MM.1S (cell line): ENCODE measurements around the gene ZNF570.

ENCODE experiments used
- CTCF ChIP-seq: fragments of 300-600 bp; sonication (generic); IDR thresholded peaks from 2 replicates; pipeline ENCODE4 v1.5.1; 2016; ENCODE audit warnings: antibody characterized with exemption, low read length, mixed read lengths
- EZH2 ChIP-seq: fragments of 300-600 bp; sonication (generic); optimal IDR thresholded peaks from 2 replicates; pipeline ENCODE3; 2017; ENCODE audit warnings: low read depth, mild to moderate bottlenecking, antibody characterized with exemption, low read length, mixed read lengths

- TF ChIP-seq CTCF (no peak), EZH2 (no peak)
Measured at GRCh38 chr19:37519890-37520289, 50.7 kb downstream of the ZNF570 start.
